ENCODE measurements around the gene SIAE.

DNA sequence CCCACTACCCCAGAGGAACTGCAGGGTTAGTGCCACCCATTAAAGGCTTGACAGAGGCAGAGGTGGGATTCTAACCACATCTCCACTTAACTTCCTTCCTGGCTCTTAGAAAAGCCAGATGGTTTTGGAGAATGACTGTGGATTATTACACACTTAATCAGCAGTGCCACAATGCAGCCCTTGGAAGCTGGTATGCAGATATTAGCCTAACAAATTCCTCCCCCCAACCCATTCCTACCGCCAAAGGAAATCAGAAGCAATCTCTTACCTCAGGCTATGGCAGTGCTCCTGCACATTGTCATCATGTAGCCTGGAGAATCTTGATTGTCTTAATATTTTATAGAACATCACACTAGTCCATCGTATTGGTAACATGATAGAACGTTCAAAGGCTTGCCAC lies 43.1 kb upstream of the SIAE start:
- TF ChIP-seq, protein P1, sequence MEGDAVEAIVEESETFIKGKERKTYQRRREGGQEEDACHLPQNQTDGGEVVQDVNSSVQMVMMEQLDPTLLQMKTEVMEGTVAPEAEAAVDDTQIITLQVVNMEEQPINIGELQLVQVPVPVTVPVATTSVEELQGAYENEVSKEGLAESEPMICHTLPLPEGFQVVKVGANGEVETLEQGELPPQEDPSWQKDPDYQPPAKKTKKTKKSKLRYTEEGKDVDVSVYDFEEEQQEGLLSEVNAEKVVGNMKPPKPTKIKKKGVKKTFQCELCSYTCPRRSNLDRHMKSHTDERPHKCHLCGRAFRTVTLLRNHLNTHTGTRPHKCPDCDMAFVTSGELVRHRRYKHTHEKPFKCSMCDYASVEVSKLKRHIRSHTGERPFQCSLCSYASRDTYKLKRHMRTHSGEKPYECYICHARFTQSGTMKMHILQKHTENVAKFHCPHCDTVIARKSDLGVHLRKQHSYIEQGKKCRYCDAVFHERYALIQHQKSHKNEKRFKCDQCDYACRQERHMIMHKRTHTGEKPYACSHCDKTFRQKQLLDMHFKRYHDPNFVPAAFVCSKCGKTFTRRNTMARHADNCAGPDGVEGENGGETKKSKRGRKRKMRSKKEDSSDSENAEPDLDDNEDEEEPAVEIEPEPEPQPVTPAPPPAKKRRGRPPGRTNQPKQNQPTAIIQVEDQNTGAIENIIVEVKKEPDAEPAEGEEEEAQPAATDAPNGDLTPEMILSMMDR (conservative IDR thresholded peaks at IDR 0.05), result no peak
- no peak for TF ChIP-seq ZFX (IDR thresholded peaks at IDR 0.05)
